HG03045 (cell line): ENCODE data around the gene NDUFAF4.

Source experiments
- ATAC-seq: cut with Tn5 transposase; IDR thresholded peaks from one replicate; pipeline ENCODE4 v1.9.1; 2021; ENCODE audit warnings: mild to moderate bottlenecking, moderate library complexity; ENCODE audit not compliant: unreplicated experiment

NDUFAF4 gene

DNA sequence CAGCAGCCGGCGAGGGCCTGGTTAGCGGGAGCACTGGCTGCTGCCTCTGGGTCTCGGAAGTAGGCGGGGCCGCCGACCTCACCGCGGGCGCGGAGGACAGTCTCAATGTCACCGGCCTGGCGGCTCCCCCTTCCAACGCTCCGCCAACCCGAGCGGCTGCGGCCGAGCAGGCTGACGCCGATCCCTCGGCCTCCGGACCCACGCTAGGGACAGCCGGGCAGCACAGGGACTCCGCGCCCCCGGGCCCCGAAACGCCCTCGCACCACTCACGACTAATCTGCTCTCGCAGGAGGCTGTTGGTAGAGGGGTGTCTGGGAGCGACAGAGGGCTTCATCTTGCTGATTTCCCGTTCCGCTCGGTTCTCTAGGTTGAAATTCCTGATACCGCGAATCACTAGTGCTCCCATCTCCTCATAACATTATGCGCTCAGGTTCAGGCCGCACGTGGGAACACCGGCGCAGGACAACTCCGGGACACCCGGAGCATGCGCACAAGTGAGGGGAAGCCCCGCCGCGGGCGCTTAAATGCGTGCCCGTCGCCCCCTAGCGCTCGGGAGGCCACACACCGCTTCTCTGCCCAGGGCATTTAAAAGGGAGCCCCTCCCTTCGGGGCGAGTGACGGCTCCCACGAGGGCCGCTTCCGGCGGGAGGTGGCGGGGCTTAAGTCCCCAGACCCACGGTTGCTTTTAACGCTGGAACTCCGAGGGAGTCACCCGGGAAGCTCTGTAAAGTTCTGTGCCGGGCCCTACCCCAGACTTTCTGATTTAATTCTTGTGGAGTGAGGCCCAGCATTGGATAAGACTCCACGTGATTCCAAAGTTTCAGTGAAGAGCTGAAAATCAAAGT, at the start of gene NDUFAF4:
NDUFAF4 (minus strand) TSS at position 496 of the 845 bp plus-strand sequence; CDS start at position 406, 90 bp downstream.
- ATAC-seq, result peak; percentile 95

DNA sequence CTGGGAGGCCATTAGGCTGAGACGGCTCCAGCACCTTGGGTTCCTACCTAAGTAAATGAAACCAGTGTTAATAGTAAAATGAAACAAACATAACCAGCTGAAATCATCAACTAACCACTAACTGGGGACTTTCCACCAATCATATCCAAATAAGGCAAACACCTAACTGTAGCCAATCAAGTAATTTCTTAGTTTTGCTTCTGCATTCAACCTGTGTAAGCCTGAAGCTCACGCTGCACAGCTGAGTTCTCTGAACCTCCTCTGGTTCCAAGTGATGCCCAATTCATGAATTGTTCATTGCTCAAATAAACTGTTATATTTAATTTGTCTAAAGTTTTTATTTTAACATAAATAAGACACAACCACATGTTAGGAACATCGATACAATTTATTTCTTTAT, 49.4 kb upstream of the NDUFAF4 start:
- peak; percentile 99 for ATAC-seq

- ATAC-seq, result no peak
These were observed 46.0 kb upstream of the NDUFAF4 start for GRCh38 chr6:96943555-96944215.

- no peak for ATAC-seq
These were observed 45.0 kb upstream of the NDUFAF4 start for GRCh38 chr6:96942676-96943075.

GRCh38 chr6:96940322-96940721, 42.6 kb upstream of the NDUFAF4 start:
- no peak for ATAC-seq

DNA sequence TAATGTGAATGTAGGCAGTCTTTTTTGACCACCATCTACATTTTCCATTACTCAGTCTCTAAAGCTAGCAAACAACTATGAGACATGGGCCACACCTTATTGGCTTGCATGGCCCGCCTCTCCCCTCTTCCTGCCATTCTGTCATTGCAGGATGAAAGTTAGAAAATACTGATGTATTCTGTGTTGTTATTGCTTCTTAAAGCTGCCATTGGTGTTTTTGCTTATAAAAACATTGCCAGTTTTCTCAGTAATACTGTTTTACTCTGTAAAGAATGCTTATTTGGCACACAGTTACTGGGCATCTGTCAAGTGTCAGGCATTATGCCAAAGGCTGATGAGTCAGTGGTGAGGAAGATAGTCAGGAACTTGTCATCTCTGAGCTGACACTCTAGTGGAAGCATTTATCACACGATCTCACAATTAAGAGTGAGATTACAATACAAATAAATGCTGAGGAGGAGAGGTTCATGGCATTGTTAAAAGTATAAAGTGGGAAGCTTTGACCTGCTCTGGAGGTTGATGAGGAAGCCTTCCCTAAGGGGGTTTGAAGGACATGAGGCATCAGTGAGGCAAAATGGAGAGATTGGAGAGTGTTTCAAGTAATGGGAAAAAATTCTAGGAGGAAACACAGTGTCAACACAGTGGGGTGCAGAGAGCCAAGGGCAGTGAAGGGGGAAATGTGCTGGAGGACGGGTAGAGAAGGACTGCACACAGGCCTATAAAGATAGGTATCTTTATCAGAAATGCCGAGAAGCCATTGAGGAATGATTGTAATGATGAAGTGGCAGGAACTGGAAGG, 41.5 kb upstream of the NDUFAF4 start:
- ATAC-seq, result no peak

DNA sequence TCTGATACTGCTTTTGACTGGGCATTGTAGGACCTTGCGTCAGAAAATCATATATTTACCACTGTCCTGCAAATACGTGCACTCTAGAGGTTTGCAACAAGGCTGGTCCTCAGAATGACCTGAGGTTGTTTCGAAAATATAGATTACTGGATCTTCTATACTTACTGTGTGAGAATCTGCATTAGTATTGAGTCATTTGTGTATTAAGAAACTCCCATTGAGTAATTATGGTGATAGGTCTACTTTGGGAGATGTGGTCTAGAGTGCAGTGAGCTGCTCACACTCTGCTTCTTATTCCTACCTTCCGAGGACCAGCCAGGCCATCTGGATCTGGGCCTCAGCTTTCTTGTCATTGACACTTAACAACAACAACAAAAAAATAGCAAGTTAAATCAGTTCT, 36.4 kb upstream of the NDUFAF4 start:
- ATAC-seq, result no peak

- no peak for ATAC-seq
These were observed 33.5 kb upstream of the NDUFAF4 start for GRCh38 chr6:96931198-96931597.

- ATAC-seq, result no peak
These were observed 32.0 kb upstream of the NDUFAF4 start for GRCh38 chr6:96929741-96930140.

DNA sequence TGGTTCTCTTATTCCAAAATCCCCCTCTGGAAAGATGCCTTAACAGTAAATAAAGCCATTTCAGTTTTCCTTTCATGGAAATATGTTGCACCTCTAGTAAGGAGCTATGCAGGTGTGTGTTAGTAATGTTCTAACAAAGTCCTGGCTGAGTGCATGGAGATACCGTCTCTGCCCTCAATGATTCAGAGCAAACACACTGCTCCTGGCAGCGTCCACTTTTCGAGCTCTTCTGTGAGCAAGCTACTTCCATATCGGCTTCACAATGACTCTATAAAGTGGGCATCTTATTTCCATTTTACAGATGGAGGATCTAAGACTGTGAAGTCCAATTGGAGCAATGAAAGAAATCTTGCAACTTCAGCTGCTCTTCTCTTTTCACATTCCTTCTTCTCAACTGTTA, 30.0 kb upstream of the NDUFAF4 start:
- no peak for ATAC-seq

DNA sequence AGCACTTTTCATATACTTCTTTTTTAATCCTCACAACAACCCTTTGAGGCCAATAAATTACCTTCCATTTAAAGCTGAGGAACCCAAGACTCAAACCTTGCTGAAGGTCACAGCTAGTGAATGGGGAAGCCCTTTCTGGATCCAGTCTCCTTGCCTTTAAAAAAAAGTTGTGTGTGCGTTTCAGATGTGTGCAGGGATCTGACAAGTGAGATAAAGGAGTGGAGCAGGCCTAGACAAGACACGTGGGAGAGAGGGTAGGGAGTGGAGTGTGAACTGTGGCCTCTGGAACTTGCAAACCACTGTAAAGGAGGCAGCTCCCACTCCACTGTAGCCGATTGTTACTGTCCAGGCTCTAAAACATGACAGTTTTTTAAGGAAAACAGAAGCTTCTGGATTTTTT, 28.7 kb upstream of the NDUFAF4 start:
- ATAC-seq, result no peak

- no peak for ATAC-seq
These were observed 27.6 kb upstream of the NDUFAF4 start for GRCh38 chr6:96925290-96925687.

DNA sequence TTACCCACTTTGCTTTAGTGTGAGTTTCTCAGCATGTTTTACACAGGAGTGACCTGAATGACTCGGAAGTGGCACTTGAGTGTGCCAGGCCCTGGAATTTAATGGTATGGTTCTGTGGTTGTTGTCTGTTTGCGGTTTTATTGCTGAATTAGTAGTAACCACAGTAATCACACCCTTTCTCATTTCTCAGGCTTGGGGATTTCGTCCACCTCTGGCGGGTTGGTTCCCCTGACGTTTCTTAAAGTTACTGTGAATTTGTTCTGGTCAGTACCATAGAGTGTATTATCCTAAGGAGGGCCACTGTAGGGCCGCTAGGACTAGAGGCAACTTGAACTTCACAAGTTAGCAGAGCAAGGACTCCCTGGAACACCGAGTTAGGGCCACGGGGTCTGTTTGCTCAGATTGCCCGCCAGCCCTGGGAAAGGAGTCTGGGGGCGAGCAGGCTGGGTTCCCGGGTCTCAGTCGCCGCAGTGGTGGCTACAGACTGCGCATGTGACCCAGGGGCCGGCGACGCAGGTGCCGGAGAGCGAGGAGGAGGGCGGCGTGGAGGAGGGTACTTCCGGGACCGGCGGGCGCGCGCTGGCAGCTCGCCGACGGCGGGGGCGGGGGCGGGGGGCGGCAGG, 26.3 kb upstream of the NDUFAF4 start:
- ATAC-seq, result peak; percentile 94

DNA sequence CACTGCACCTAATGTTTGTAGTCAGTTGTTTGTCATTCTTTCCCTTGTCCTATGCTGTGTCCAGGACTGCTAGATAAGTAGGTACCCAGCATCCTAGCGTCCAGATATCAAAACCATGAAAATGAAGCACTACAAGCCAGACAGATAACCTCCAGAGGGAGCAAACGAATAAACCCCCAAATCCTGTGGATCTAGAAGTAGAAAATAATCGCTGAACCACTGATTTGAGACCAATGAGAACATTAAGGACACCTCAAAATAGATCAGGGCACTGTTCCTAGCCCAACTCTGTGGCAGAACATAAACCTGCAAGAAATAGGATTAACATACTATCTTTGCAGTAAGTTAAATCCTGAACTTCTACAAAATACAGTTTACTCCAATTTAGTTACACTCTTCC, 25.7 kb upstream of the NDUFAF4 start:
- ATAC-seq, result no peak

GRCh38 chr6:96917098-96917497, 19.4 kb upstream of the NDUFAF4 start:
- no peak for ATAC-seq

DNA sequence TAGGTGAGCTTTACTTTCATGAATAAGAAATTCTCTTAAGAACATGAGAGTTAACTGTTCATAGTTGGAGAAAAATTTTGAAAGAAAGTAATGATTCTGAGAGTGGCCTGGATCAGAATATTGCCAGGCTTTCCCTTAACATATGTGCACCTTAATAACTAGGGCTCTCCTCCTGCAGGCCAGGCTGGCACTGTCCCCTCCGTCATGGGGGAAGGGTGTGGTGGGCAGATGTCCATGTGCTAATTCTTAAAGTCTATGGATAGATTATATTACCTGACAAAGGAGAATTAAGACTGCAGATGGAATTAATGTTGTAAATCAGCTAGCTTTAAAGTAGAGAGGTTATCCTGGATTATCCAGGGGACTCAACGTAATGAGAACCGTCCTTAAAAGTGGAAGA, 15.9 kb upstream of the NDUFAF4 start:
- ATAC-seq, result no peak

- no peak for ATAC-seq
These were observed 14.1 kb upstream of the NDUFAF4 start for GRCh38 chr6:96911751-96912150.

DNA sequence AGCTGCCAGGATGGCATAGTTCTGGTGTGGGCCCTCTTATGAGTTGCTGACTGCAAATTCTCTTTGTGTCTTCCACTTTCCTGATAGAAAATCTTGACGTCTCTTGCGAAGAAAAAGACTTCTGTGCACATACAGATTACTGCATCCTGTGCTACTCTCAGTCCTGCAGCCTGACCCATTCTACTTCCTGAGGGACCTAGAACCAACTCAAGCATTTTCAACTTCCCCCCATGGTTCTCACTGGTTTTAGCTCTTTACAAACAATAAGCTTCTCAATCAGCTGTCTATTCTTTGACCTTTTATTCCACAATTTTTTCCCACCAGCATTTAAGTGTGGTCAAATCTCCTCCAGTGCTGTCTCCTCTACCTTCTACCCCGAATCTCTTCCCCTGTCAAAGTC, 13.5 kb upstream of the NDUFAF4 start:
- no peak for ATAC-seq

- ATAC-seq, result no peak
These were observed 12.1 kb upstream of the NDUFAF4 start for GRCh38 chr6:96909811-96910210.

DNA sequence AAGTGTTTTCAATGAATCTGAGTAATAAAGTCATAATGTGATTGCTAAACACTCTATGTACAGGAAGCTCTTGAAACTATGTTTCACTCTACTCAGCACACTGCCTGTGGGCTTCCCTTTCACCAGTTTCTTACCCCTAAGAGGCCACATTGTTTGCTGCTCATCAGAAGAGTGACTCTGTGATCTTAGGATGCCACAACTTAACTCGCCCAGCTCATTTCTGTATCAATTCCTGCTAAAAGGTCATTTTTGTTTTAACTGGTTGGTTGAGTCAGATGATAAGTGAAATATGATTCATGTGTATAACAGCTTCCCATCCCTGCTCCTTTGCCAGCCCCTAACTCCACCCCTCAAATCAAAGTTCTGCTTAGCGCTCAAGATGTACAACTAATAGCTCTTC, 9.8 kb upstream of the NDUFAF4 start:
- ATAC-seq, result peak; percentile 82

DNA sequence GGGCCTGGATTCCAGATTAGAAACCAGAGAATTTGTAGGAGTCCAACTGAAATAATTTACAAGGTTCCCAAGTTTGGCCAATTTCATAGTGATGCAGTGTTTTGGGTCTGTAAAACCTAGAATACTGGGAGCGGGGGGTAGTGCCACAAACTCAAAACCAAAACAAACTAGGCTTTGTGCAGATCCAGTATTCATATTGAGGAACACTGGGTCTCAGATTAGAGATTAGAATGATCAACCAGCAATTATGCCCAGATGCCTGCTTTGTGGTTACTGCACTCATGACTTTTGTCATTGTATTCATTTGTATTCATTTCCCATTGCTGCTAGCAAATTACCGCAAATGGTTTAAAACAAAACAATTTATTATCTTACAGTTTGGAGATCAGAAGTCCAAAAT, 3.2 kb upstream of the NDUFAF4 start:
- ATAC-seq, result no peak
